ENCODE results near the gene NSD2.

- TF ChIP-seq REST (IDR thresholded peaks at IDR 0.05; ENCODE audit: insufficient replicate concordance, low read depth): no peak
- TF ChIP-seq POLR2AphosphoS5 (IDR thresholded peaks at IDR 0.05; ENCODE audit: low read depth): no peak
These were observed 120.6 kb downstream of the NSD2 start for GRCh38 chr4:1991596-1992434.
